ENCODE results near the gene LIPJ. TPM values are rescaled to one million over a fixed set of nuclear protein-coding genes. Genes with fewer than 3 reads are reported as not detected.

Gene LIPJ
- not detected for total RNA-seq

- ATAC-seq (no peak), DNase-seq (no peak)
- Mint-ChIP-seq H3K27me3 (ENCODE audit: low read depth) (peaks cover 5% of the 10 kb centered on the region), H3K4me3 (no peak within 1 kb of the TSS), H3K36me3 (ENCODE audit: insufficient read depth) (no peaks in the 10 kb centered on the region), H3K4me1 (ENCODE audit: low read depth) (peaks cover 11% of the 10 kb centered on the region), H3K9me3 (peaks cover 4% of the 10 kb centered on the region)
Measured at GRCh38 chr10:88586462-88586861, at the start of gene LIPJ. Gene LIPJ (plus strand): TSS chr10:88586762. CDS start chr10:88590688, 3,926 bp downstream.

- DNase-seq, result no peak
- Mint-ChIP-seq H3K27me3 (ENCODE audit: low read depth) (no peaks in the 10 kb centered on the region), H3K4me1 (ENCODE audit: low read depth) (no peaks in the 10 kb centered on the region), H3K4me3 (no peak overlapping the region), H3K36me3 (ENCODE audit: insufficient read depth) (no peaks in the 10 kb centered on the region), H3K9me3 (no peaks in the 10 kb centered on the region)
- ATAC-seq, result no peak
Measured at GRCh38 chr10:88537322-88537721, 49.2 kb upstream of the LIPJ start.

GRCh38 chr10:88538048-88538447 is 48.5 kb upstream of the LIPJ start:
- Mint-ChIP-seq H3K9me3 (no peaks in the 10 kb centered on the region), H3K27me3 (ENCODE audit: low read depth) (no peaks in the 10 kb centered on the region), H3K4me3 (no peak overlapping the region), H3K4me1 (ENCODE audit: low read depth) (no peaks in the 10 kb centered on the region), H3K36me3 (ENCODE audit: insufficient read depth) (no peaks in the 10 kb centered on the region)
- ATAC-seq, result no peak
- DNase-seq, result no peak

GRCh38 chr10:88540351-88540750 is 46.2 kb upstream of the LIPJ start:
- DNase-seq (no peak), ATAC-seq (no peak)
- Mint-ChIP-seq H3K4me1 (ENCODE audit: low read depth) (no peaks in the 10 kb centered on the region), H3K4me3 (no peak overlapping the region), H3K9me3 (no peaks in the 10 kb centered on the region), H3K27me3 (ENCODE audit: low read depth) (no peaks in the 10 kb centered on the region), H3K36me3 (ENCODE audit: insufficient read depth) (no peaks in the 10 kb centered on the region)

GRCh38 chr10:88541116-88541626 is 45.4 kb upstream of the LIPJ start:
- no peaks in the 10 kb centered on the region for H3K36me3 Mint-ChIP-seq (ENCODE audit: insufficient read depth)
- DNase-seq (no peak), ATAC-seq (no peak)
- H3K4me3 Mint-ChIP-seq, result no peak overlapping the region
- no peaks in the 10 kb centered on the region for H3K27me3 Mint-ChIP-seq (ENCODE audit: low read depth)
- H3K4me1 Mint-ChIP-seq (ENCODE audit: low read depth), result no peaks in the 10 kb centered on the region
- H3K9me3 Mint-ChIP-seq, result no peaks in the 10 kb centered on the region

GRCh38 chr10:88542522-88542921 is 44.0 kb upstream of the LIPJ start:
- H3K4me1 Mint-ChIP-seq (ENCODE audit: low read depth), result no peaks in the 10 kb centered on the region
- no peaks in the 10 kb centered on the region for H3K27me3 Mint-ChIP-seq (ENCODE audit: low read depth)
- ATAC-seq (no peak), DNase-seq (no peak)
- no peak overlapping the region for H3K4me3 Mint-ChIP-seq
- H3K9me3 Mint-ChIP-seq, result no peaks in the 10 kb centered on the region
- no peaks in the 10 kb centered on the region for H3K36me3 Mint-ChIP-seq (ENCODE audit: insufficient read depth)

- no peaks in the 10 kb centered on the region for H3K27me3 Mint-ChIP-seq (ENCODE audit: low read depth)
- no peaks in the 10 kb centered on the region for H3K9me3 Mint-ChIP-seq
- H3K36me3 Mint-ChIP-seq (ENCODE audit: insufficient read depth), result no peaks in the 10 kb centered on the region
- no peak overlapping the region for H3K4me3 Mint-ChIP-seq
- no peak for ATAC-seq
- no peaks in the 10 kb centered on the region for H3K4me1 Mint-ChIP-seq (ENCODE audit: low read depth)
- DNase-seq, result no peak
Measured at GRCh38 chr10:88544140-88544870, 42.3 kb upstream of the LIPJ start.

- DNase-seq (no peak), ATAC-seq (no peak)
- Mint-ChIP-seq H3K36me3 (ENCODE audit: insufficient read depth) (no peaks in the 10 kb centered on the region), H3K9me3 (no peaks in the 10 kb centered on the region), H3K4me3 (no peak overlapping the region), H3K27me3 (ENCODE audit: low read depth) (no peaks in the 10 kb centered on the region), H3K4me1 (ENCODE audit: low read depth) (no peaks in the 10 kb centered on the region)
Measured at GRCh38 chr10:88545359-88545758, 41.2 kb upstream of the LIPJ start.

- H3K4me3 Mint-ChIP-seq, result no peak overlapping the region
- no peaks in the 10 kb centered on the region for H3K4me1 Mint-ChIP-seq (ENCODE audit: low read depth)
- no peaks in the 10 kb centered on the region for H3K36me3 Mint-ChIP-seq (ENCODE audit: insufficient read depth)
Measured at GRCh38 chr10:88546497-88546896, 40.1 kb upstream of the LIPJ start.

GRCh38 chr10:88551246-88551645 is 35.3 kb upstream of the LIPJ start:
- Mint-ChIP-seq H3K9me3 (no peaks in the 10 kb centered on the region), H3K27me3 (ENCODE audit: low read depth) (no peaks in the 10 kb centered on the region), H3K36me3 (ENCODE audit: insufficient read depth) (no peaks in the 10 kb centered on the region), H3K4me3 (no peak overlapping the region), H3K4me1 (ENCODE audit: low read depth) (no peaks in the 10 kb centered on the region)
- no peak for DNase-seq
- ATAC-seq, result no peak

More at GRCh38 chr10:88546497-88546896, 40.1 kb upstream of the LIPJ start:
- H3K27me3 Mint-ChIP-seq (ENCODE audit: low read depth), result no peaks in the 10 kb centered on the region
- DNase-seq (no peak), ATAC-seq (no peak)
- no peaks in the 10 kb centered on the region for H3K9me3 Mint-ChIP-seq

GRCh38 chr10:88553116-88553752 is 33.3 kb upstream of the LIPJ start:
- Mint-ChIP-seq H3K27me3 (ENCODE audit: low read depth) (no peaks in the 10 kb centered on the region), H3K36me3 (ENCODE audit: insufficient read depth) (no peaks in the 10 kb centered on the region), H3K9me3 (no peaks in the 10 kb centered on the region), H3K4me1 (ENCODE audit: low read depth) (no peaks in the 10 kb centered on the region), H3K4me3 (no peak overlapping the region)
- DNase-seq (no peak), ATAC-seq (peak; percentile 78 to 81)

GRCh38 chr10:88555190-88555908 is 31.2 kb upstream of the LIPJ start:
- no peak for DNase-seq
- ATAC-seq, result no peak
- Mint-ChIP-seq H3K4me1 (ENCODE audit: low read depth) (peaks cover 2% of the 10 kb centered on the region), H3K4me3 (no peak overlapping the region), H3K9me3 (no peaks in the 10 kb centered on the region), H3K36me3 (ENCODE audit: insufficient read depth) (no peaks in the 10 kb centered on the region), H3K27me3 (ENCODE audit: low read depth) (no peaks in the 10 kb centered on the region)

- no peaks in the 10 kb centered on the region for H3K9me3 Mint-ChIP-seq
- peaks cover 2% of the 10 kb centered on the region for H3K4me1 Mint-ChIP-seq (ENCODE audit: low read depth)
- no peaks in the 10 kb centered on the region for H3K36me3 Mint-ChIP-seq (ENCODE audit: insufficient read depth)
- no peak overlapping the region for H3K4me3 Mint-ChIP-seq
- no peaks in the 10 kb centered on the region for H3K27me3 Mint-ChIP-seq (ENCODE audit: low read depth)
- ATAC-seq (no peak), DNase-seq (no peak)
Measured at GRCh38 chr10:88557256-88557655, 29.3 kb upstream of the LIPJ start.

- Mint-ChIP-seq H3K4me1 (ENCODE audit: low read depth) (peaks cover 2% of the 10 kb centered on the region), H3K4me3 (no peak overlapping the region), H3K9me3 (no peaks in the 10 kb centered on the region), H3K27me3 (ENCODE audit: low read depth) (no peaks in the 10 kb centered on the region), H3K36me3 (ENCODE audit: insufficient read depth) (no peaks in the 10 kb centered on the region)
- no peak for DNase-seq
- ATAC-seq, result no peak
Measured at GRCh38 chr10:88557658-88558057, 28.9 kb upstream of the LIPJ start.
